Measurements from ENCODE around the gene TOMM7. TPM values are rescaled to one million over a fixed set of nuclear protein-coding genes. Genes with fewer than 3 reads are reported as not detected.

TOMM7 gene
- total RNA-seq, 1 donor from 2014 or later: 83.0 TPM

- no peak overlapping the region for H3K4me3 ChIP-seq (ENCODE audit: low read depth, low read length)
- no peak for DNase-seq (ENCODE audit: low read depth)
- TF ChIP-seq CTCF (conservative IDR thresholded peaks at IDR 0.05; ENCODE audit: low read depth, low read length): no peak
Measured at GRCh38 chr7:22833957-22834356, 11.3 kb upstream of the TOMM7 start.

GRCh38 chr7:22833113-22833855, 10.6 kb upstream of the TOMM7 start:
- no peak for DNase-seq (ENCODE audit: low read depth)
- no peak overlapping the region for H3K4me3 ChIP-seq (ENCODE audit: low read depth, low read length)
- TF ChIP-seq CTCF (conservative IDR thresholded peaks at IDR 0.05; ENCODE audit: low read depth, low read length): no peak

- no peak for DNase-seq (ENCODE audit: low read depth)
- no peak overlapping the region for H3K4me3 ChIP-seq (ENCODE audit: low read depth, low read length)
- TF ChIP-seq CTCF (conservative IDR thresholded peaks at IDR 0.05; ENCODE audit: low read depth, low read length): no peak
Measured at GRCh38 chr7:22832401-22832800, 9.8 kb upstream of the TOMM7 start.

GRCh38 chr7:22831602-22832305, 9.1 kb upstream of the TOMM7 start:
- no peak for DNase-seq (ENCODE audit: low read depth)
- H3K4me3 ChIP-seq (ENCODE audit: low read depth, low read length): no peak overlapping the region
- no peak for TF ChIP-seq CTCF (conservative IDR thresholded peaks at IDR 0.05; ENCODE audit: low read depth, low read length)

- H3K4me3 ChIP-seq (ENCODE audit: low read depth, low read length): no peak overlapping the region
- no peak for TF ChIP-seq CTCF (conservative IDR thresholded peaks at IDR 0.05; ENCODE audit: low read depth, low read length)
- no peak for DNase-seq (ENCODE audit: low read depth)
Measured at GRCh38 chr7:22827563-22827962, 4.9 kb upstream of the TOMM7 start.

GRCh38 chr7:22826593-22826992, 3.9 kb upstream of the TOMM7 start:
- no peak for TF ChIP-seq CTCF (conservative IDR thresholded peaks at IDR 0.05; ENCODE audit: low read depth, low read length)
- no peak for DNase-seq (ENCODE audit: low read depth)

More at GRCh38 chr7:22826593-22826992, 3.9 kb upstream of the TOMM7 start:
- H3K4me3 ChIP-seq (ENCODE audit: low read depth, low read length): no peak overlapping the region
